K562 (cell line): Measurements from ENCODE around the gene ETS1. TPM values are rescaled to one million over a fixed set of nuclear protein-coding genes. Genes with fewer than 3 reads are reported as not detected.

Experiments
- ATAC-seq: fragments of 200-7000 bp; cut with Tn5 transposase; 3 replicates; pipeline ENCODE4 v1.9.1; 2020; ENCODE audit warnings: moderate library complexity
- BruUV-seq: library from RNA; stranded (reverse); fragments of 400-500 nt; replicated peaks from 2 replicates; lab custom pipeline; 2021; lab: Mats Ljungman, UMichigan
- CTCF ChIA-PET: fragments of 300-600 bp; formaldehyde crosslinking; extraction: SDS; loops from one replicate; lab custom pipeline; 2021; ENCODE audit warnings: low intra/inter-chr PET ratio; lab: Yijun Ruan, JAX
- POLR2A ChIA-PET: fragments of 300-600, 350-650 bp; sonication (Branson Sonifier 250); formaldehyde crosslinking; extraction: SDS; loops from one replicate; lab custom pipeline; 2021; ENCODE audit warnings: antibody characterized with exemption, inconsistent platforms; lab: Yijun Ruan, JAX
- DNase-seq, 4 experiments: peaks; one replicate each; pipeline versions ENCODE4 v3.0.0 to v3.0.0-alpha.2; 2011 to 2018; ENCODE audit warnings: low spot score in 3 of 4, mixed read lengths in 3 of 4; ENCODE audit errors: extremely low read depth in 1 of 4
- FAIRE-seq: peaks from 2 replicates; lab custom pipeline; 2011; peaks lifted over from hg19 to GRCh38; lab: Jason Lieb, UNC
- H2AFZ ChIP-seq: 2 replicates; pipeline ENCODE4 v1.6.0; 2011; ENCODE audit warnings: low read depth, low read length, control low read depth, inconsistent platforms
- H3K27ac ChIP-seq: fragments of 200-600 bp; 3 replicates; pipeline ENCODE4 v1.8.0; 2011; ENCODE audit warnings: low read depth, mild to moderate bottlenecking, control low read depth, inconsistent platforms, low read length, moderate library complexity, mixed read lengths; ENCODE audit errors: extremely low read depth
- H3K27me3 ChIP-seq, 2 experiments: fragments of 300-600 bp in 1 of 2; 2 replicates in 1 of 2; 3 replicates in 1 of 2; pipeline versions ENCODE4 v1.6.0 to v1.8.0; 2011; ENCODE audit warnings: inconsistent platforms in 2 of 2, low read length in 2 of 2, mild to moderate bottlenecking in 1 of 2, mixed read lengths in 1 of 2, moderate library complexity in 1 of 2; ENCODE audit not compliant: control insufficient read depth in 2 of 2, insufficient read depth in 2 of 2
- H3K36me3 ChIP-seq: fragments of 300-600 bp; 3 replicates; pipeline ENCODE4 v1.8.0; 2011; ENCODE audit warnings: mild to moderate bottlenecking, low read length, inconsistent platforms; ENCODE audit not compliant: control insufficient read depth, insufficient read depth
- H3K4me1 ChIP-seq, 2 experiments: fragments of 200-600 bp in 1 of 2; replicated peaks in 1 of 2; 2 replicates in 1 of 2; 3 replicates in 1 of 2; pipeline versions ENCODE4 v1.5.1 to v1.8.0; 2011; ENCODE audit warnings: inconsistent platforms in 2 of 2, low read length in 2 of 2, mild to moderate bottlenecking in 1 of 2, mixed read lengths in 1 of 2, moderate library complexity in 1 of 2; ENCODE audit not compliant: control insufficient read depth in 2 of 2, insufficient read depth in 2 of 2
- H3K4me2 ChIP-seq: 2 replicates; pipeline ENCODE4 v1.6.1; 2011; ENCODE audit warnings: low read length, control low read depth, inconsistent platforms, mixed read lengths; ENCODE audit not compliant: insufficient read depth
- H3K4me3 ChIP-seq: fragments of 200-600 bp; sonication (generic), shearing (Covaris generic); 2 replicates; pipeline ENCODE4 v1.5.1; 2016; ENCODE audit warnings: control low read depth, inconsistent platforms
- H3K79me2 ChIP-seq: fragments of 200-600 bp; 3 replicates; pipeline ENCODE4 v1.8.0; 2011; ENCODE audit warnings: low read length, inconsistent platforms; ENCODE audit not compliant: control insufficient read depth, insufficient read depth
- H3K9ac ChIP-seq, 2 experiments: 2 replicates each; pipeline versions ENCODE4 v1.6.0 to v1.6.1; 2011; ENCODE audit warnings: low read depth in 2 of 2, low read length in 2 of 2, control low read depth in 1 of 2, inconsistent platforms in 1 of 2, mild to moderate bottlenecking in 1 of 2, mixed read lengths in 1 of 2; ENCODE audit not compliant: insufficient read depth in 1 of 2
- H3K9me1 ChIP-seq: one replicate; pipeline ENCODE4 v1.6.0; 2011; ENCODE audit warnings: inconsistent platforms, mild to moderate bottlenecking, low read length, moderate library complexity; ENCODE audit not compliant: control insufficient read depth, insufficient read depth
- H3K9me3 ChIP-seq: replicated peaks from 2 replicates; pipeline ENCODE4 v1.5.1; 2011; ENCODE audit warnings: low read depth, low read length, inconsistent platforms; ENCODE audit not compliant: control insufficient read depth, insufficient read depth
- H4K20me1 ChIP-seq: replicated peaks from 2 replicates; pipeline ENCODE4 v1.6.1; 2011; ENCODE audit warnings: low read length, inconsistent platforms, mixed read lengths; ENCODE audit not compliant: control insufficient read depth, insufficient read depth
- BRD9 ChIP-seq: fragments of 450-650 bp; IDR thresholded peaks from 2 replicates; pipeline ENCODE4 v1.6.1; 2018; ENCODE audit warnings: low read depth; ENCODE audit not compliant: partially characterized antibody
- CHD1 ChIP-seq: fragments of 200-600 bp; sonication (generic); IDR thresholded peaks from one replicate; pipeline ENCODE4 v1.6.1; 2012; ENCODE audit warnings: mild to moderate bottlenecking, moderate library complexity, low read length, inconsistent platforms
- CSDE1 ChIP-seq, 2 experiments: fragments of 450-650 bp; IDR thresholded peaks; 2 replicates each; pipeline ENCODE4 v1.6.1; 2016; ENCODE audit warnings: mild to moderate bottlenecking in 1 of 2
- POLR2G ChIP-seq: fragments of 200-400 bp; formaldehyde crosslinking; IDR thresholded peaks from 2 replicates; pipeline ENCODE4 v1.6.1; 2017; ENCODE audit warnings: low read depth, mild to moderate bottlenecking, antibody characterized with exemption, low read length, moderate library complexity
- SREBF2 ChIP-seq: sonication (generic); formaldehyde crosslinking; IDR thresholded peaks from 2 replicates; pipeline ENCODE4 v1.4.0; 2020; ENCODE audit warnings: mild to moderate bottlenecking, missing genetic modification reagents
- TAL1 ChIP-seq: fragments of 450-650 bp; IDR thresholded peaks from 2 replicates; pipeline ENCODE4 v1.6.1; 2016; ENCODE audit warnings: mild to moderate bottlenecking
- TCF3 ChIP-seq: sonication (generic); formaldehyde crosslinking; IDR thresholded peaks from 2 replicates; pipeline ENCODE4 v1.4.0; 2020; ENCODE audit warnings: mild to moderate bottlenecking, missing genetic modification reagents
- TFE3 ChIP-seq: fragments of 450-650 bp; formaldehyde crosslinking; IDR thresholded peaks from 2 replicates; pipeline ENCODE4 v1.4.0; 2020; ENCODE audit warnings: mild to moderate bottlenecking, mixed read lengths
- ZBTB34 ChIP-seq: fragments of 250-450 bp; sonication (Bioruptor Pico); IDR thresholded peaks from 2 replicates; pipeline ENCODE4 v1.8.0; 2021; ENCODE audit warnings: mild to moderate bottlenecking, moderate library complexity
- WGBS: fragments of 100-300 bp; shearing (Covaris generic); methylation state at CpG from one replicate; pipeline ENCODE4 v1.1.6; 2016; ENCODE audit warnings: low coverage, mixed read lengths; ENCODE audit not compliant: insufficient coverage; ENCODE audit errors: missing lambda C conversion rate; 5-methylcytosine and 5-hydroxymethylcytosine counted together
- in situ Hi-C: fragments of 300-500 bp; cut with MboI; formaldehyde crosslinking; loops from 4 replicates; pipeline ENCODE4 v1.15.0; 2018; ENCODE audit warnings: inconsistent platforms, mixed read lengths
- intact Hi-C: fragments of 100-400 bp; cut with micrococcal nuclease; formaldehyde crosslinking; loops from 2 replicates; pipeline ENCODE4 v1.14.2; 2022
- polyA plus RNA-seq, 8 experiments: library from polyadenylated mRNA; depleted of rRNA in 4 of 8; stranded (reverse) in 5 of 8; unstranded in 3 of 8; fragments of >200 nt; fragmentation: Nextera tagmentation in 2 of 8; fragmentation: Illumina TruSeq in 1 of 8; extraction: Ambion mirVana in 2 of 8; extraction: Trizol in 1 of 8; gene quantifications; 2 replicates each; pipeline versions ENCODE4 v1.2.1 to v1.2.3, GENCODE V29; 2011 to 2014; ENCODE audit warnings: inconsistent platforms in 1 of 8, missing spikeins in 1 of 8
- total RNA-seq, 7 experiments: library from RNA; depleted of rRNA in 6 of 7; stranded (reverse); fragments of >200 nt in 6 of 7; fragmentation: Illumina TruSeq in 2 of 7; extraction: Trizol in 2 of 7; gene quantifications; 2 replicates each; pipeline versions ENCODE4 v1.2.1 to v1.2.3, GENCODE V29; 2011 to 2021; ENCODE audit warnings: low replicate concordance in 1 of 7

ETS1 gene
- total and polyA plus RNA-seq, 9 of the 15 experiments (the other 6 are each of a cell fraction or from before 2014, with no cell fraction given) = 0.04 to 1.4 (median 0.23) TPM

DNA sequence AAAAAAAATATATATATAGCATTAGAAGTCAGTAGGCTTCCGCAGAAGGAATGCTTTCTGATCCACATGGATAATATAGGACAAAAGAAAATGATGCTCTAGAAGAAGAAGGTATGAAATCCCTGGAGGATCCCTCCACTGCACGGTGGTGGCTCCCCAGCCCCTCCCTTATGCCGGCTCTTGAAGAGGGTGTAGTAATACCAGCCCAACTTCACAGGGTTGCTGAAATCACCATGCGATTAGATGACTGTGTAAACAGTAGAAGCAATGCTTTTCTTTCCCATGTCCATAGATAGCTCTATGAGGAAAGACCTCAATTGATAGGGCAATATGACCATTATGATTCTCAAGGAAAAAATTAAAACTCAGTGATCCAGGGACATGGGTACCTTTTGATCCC is 3.2 kb upstream of the ETS1 start:
- no peaks in the 10 kb centered on the region for H3K9me1 ChIP-seq
- 0% methylated on average over 4 of the region's 4 CpGs for WGBS
- no peaks in the 10 kb centered on the region for H3K9me3 ChIP-seq
- CTCF ChIA-PET = no interaction called here
- no peak for FAIRE-seq
- H3K27ac ChIP-seq = no peak overlapping the region
- H2AFZ ChIP-seq = no peak overlapping the region
- H3K27me3 ChIP-seq = no peaks in the 10 kb centered on the region
- DNase-seq = no peak
- POLR2A ChIA-PET = no interaction called here
- intact Hi-C loops (no loop called here), in situ Hi-C loops (no loop called here)
- H3K79me2 ChIP-seq = no peaks in the 10 kb centered on the region
- TF ChIP-seq TCF3 (CRISPR knock-in tag) = no peak
- no peak for TF ChIP-seq ZBTB34 (CRISPR knock-in tag)
- no peak for TF ChIP-seq SREBF2 (CRISPR knock-in tag)
- TF ChIP-seq CHD1 = no peak
- TF ChIP-seq CSDE1 (IDR thresholded peaks at IDR 0.05) = no peak
- TF ChIP-seq BRD9 = no peak
- TF ChIP-seq POLR2G = no peak
- TF ChIP-seq TFE3 (CRISPR knock-in tag) = no peak
- no peak for TF ChIP-seq TAL1
- H3K9ac ChIP-seq = no peak overlapping the region
- no peaks in the 10 kb centered on the region for H3K36me3 ChIP-seq
- no peaks in the 10 kb centered on the region for H4K20me1 ChIP-seq
- H3K4me2 ChIP-seq = no peak overlapping the region
- no peaks in the 10 kb centered on the region for H3K4me1 ChIP-seq
- H3K4me3 ChIP-seq = no peak overlapping the region
- no TSS peak for BruUV-seq
- ATAC-seq = no peak
